ENCODE results near the gene NDC80. TPM values are rescaled to one million over a fixed set of nuclear protein-coding genes. Genes with fewer than 3 reads are reported as not detected.

The NDC80 gene
- 8.5 to 17.2 TPM (median 14.1 TPM) in 5 replicates for total RNA-seq (2022; extraction: Qiagen RNA extraction; ENCODE audit: low read depth)

DNA sequence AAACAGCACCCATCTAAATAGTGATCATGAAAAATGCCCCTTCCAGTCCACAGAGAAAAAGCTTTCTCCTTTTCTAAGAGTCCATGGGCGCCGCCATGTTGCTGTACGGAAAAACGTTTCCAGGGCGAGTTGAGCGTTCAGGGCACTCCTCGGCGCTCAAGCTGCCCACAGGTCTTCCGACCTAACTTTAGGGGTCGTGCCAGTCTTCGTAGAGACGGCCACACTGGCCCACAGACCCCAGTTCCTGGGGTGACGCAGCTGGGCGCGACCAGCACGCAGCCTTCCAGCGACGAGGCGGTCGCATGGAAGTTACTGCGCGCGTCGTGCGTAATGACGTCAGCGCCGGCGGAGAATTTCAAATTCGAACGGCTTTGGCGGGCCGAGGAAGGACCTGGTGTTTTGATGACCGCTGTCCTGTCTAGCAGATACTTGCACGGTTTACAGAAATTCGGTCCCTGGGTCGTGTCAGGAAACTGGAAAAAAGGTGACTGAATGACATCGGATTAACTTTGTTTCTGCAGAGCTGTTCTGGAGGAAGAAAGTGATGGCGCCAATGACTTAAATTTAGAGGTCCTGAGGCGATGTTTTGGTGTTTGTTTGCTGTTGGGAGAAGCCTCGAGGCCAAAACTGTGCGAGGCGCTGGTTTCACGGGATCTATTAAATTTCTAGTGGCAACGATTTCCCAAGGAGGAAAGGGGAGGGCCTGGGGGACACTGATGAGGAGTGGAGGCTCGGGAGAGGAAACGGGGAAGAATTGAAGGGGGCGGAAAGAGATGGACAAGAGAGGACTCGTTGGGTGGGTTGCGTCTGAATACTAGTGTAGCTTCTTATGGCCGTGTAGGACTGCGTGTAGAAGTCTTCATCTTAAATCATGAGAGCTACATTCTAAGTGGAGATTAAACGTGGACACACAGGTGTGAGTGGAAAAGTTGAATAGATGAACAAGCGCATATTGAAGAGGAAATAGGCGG lies at the start of gene NDC80, which contains the start of gene METTL4:
Gene NDC80, plus strand, starts transcription at position 358 of the 971 bp plus-strand sequence. CDS start 1,429 bp downstream, outside the sequence.
Gene METTL4, minus strand, starts transcription at position 306 of the 971 bp plus-strand sequence. CDS start 4,289 bp downstream, outside the sequence.

DNA sequence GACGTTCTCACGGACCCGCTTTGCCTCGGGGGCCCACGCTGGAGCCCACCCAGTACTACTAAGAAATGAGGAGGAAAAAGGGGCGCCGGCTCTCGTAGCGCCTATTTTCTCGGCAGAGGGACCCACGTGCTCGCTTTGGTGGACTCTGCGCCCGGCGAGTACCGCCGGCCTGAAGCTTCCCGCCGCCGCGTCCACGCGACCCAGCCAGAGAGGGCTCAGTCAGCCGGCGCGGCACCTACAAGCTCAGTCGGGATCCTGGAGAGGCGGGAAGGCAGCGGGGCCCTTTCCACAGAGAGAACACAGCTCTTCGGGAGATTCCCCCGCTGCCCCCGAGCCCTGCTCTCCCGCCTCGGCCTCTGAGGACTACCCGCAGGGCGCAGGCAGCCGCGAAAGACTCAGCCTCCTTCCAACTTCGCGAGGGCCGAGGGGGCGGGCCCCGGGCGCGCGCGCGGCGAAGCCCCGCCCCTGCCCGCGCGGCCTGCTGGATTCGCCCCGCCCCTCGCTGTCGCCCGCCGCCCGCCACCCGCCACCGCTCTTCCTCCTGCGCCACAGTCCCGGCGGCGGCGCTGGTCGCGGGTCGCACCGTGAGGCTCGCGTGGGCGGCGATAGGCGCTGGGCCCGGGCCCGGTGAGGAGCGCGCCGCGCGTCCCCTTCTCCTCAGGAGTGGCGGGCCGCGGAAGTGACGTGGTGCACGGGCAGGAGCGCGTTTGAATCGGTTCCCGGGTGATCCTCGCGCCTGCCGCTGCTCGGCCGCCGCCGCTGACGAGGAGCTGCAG lies 84.0 kb downstream of the NDC80 start, which contains the start of gene SMCHD1:
Gene SMCHD1, plus strand, starts transcription at position 549 of the 776 bp plus-strand sequence. CDS start 350 bp downstream, outside the sequence.

Other genes with a start within 250 kb of the NDC80 start
- gene METTL4, start 52 bp upstream of the NDC80 start, total RNA-seq (2022; extraction: Qiagen RNA extraction; ENCODE audit: low read depth) = 5.0 to 6.2 TPM (median 5.6 TPM) in 5 replicates
- 12.0 to 25.2 TPM (median 15.4 TPM) in 5 replicates for gene SMCHD1, start 84.2 kb downstream of the NDC80 start, total RNA-seq (2022; extraction: Qiagen RNA extraction; ENCODE audit: low read depth)

Data from A549 treated with RU486 at 1 μM for 4 hours (cell line).